DOHH2 (cell line): ENCODE results near the gene KRT28.

Source experiments
- CTCF ChIP-seq: fragments of 200-600 bp; sonication (generic); IDR thresholded peaks from one replicate; pipeline ENCODE4 v1.5.1; 2014; ENCODE audit warnings: antibody characterized with exemption, mild to moderate bottlenecking, low read depth, low read length; ENCODE audit not compliant: poor library complexity, severe bottlenecking
- EZH2phosphoT487 ChIP-seq: fragments of 200-600 bp; sonication (generic); IDR thresholded peaks from 2 replicates; pipeline ENCODE4 v1.6.1; 2017; ENCODE audit warnings: borderline replicate concordance, mild to moderate bottlenecking, antibody characterized with exemption, low read length, moderate library complexity, mixed read lengths

GRCh38 chr17:40818343-40818732, 18.6 kb upstream of the KRT28 start:
- TF ChIP-seq CTCF (no peak), EZH2phosphoT487 (no peak)
